ENCODE results near the gene ZFP36.
"Not testable (repeated sequence)": the region's sequence is repeated elsewhere in the genome, so short reads cannot be mapped to it uniquely, and the experiment has no call there.

ZFP36 gene

DNA sequence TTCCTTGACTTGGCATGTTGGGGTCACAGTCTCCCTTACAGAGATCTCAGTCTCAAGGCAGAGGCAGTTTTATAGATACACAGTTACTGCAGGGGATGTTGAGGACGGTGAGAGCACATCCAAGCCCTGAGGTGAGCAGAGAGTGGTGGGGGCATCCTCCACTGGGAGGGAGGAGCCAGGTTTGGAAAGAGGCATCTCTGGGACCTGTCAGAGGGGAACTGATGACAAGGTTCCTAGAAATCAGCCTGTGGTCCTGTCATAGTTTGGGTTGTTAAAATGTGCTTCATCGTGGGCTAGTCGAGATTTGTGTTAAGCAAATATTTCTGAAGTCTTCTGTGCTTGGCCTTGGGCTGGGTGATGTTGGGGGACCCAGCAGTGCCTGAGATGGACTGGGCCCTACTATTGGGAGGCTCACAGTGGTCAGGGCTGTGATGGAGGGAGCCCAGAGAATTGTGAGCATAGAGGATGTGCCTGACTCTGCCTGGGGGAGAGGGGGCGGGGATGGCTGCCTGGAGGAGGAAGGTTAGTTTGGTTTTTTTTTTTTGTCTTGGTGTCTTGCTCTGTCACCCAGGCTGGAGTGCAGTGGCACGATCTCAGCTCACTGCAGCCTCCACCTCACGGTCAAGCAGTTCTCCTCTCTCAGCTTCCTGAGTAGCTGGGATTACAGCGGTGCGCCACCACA lies 42.6 kb downstream of the ZFP36 start:
- no peak for DNase-seq
- TF ChIP-seq GATA1 (IDR thresholded peaks at IDR 0.05; ENCODE audit: low read depth, low read length) = no peak

DNA sequence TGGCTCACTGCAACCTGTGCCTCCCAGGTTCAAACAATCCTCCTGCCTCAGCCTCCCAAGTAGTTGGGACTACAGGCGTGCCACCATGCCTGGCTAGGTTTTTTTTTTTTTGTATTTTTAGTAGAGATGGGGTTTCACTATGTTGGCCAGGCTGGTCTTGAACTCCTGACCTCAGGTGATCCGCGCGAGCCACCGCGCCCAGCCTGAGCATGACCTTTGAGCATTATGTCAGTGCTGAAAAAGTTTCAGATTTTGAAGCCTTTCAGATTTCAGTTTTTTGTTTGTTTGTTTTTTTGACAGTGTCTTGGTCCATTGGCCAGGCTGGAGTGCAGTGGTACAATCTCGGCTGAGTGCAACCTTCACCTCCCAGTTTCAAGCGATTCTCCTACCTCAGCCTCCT lies 44.6 kb downstream of the ZFP36 start:
- not testable (repeated sequence) for DNase-seq

Data from erythroblast (primary cell).